Activated CD4-positive, alpha-beta T cell treated with anti-CD3 and anti-CD28 coated beads for 24 hours (primary cell): Measurements from ENCODE around the gene TMTC4.
"Not testable (repeated sequence)": the region's sequence is repeated elsewhere in the genome, so short reads cannot be mapped to it uniquely, and the experiment has no call there.

Experiments used
- DNase-seq, 2 donors: peaks; one replicate each; pipeline ENCODE4 v3.0.0-alpha.2; 2020; ENCODE audit warnings: low read depth in 2 of 2

Gene TMTC4

DNA sequence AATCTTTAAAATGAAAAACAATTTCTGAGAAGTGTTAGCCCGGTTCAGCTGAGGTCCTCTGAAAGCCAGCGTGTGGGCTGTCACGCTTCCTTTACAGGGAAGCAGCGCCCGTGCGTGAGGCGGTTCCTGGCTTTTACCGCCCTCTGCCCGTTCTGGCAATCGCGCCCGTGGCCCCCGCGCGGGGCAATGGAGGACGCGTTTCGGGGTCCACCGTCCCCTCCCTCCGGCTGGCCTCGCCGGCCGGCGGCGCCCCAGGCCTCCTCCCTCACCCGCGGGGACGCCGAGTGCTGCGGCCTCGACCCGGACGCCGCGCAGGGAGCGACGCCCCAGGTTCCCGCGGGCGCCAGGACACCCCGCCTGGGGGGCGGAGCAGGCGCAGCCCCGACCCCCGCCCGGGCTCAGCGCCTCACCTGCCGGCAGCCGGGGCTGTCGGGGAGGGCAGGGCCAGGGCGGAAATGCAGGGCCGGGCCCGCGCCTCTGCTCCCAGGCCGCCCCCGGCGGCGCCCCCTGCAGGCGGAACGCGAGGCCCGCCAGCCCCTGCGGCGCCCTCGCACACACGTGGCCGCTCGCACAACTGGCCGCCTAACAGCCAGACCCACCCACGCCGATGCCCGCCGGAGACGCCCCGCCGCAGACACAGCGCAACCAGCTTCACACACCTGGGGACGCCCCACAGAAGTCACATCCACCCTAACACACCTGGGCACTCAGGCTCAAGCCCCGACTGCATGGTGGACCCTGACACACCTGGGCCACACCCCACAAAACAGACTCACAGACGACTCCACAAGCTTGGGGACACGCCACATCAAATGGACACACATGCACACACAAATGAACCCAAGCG is 86.0 kb downstream of the TMTC4 start, which contains the start of gene GGACT:
GGACT (minus strand) TSS at position 459 of the 847 bp plus-strand sequence. CDS start 56,198 bp downstream, outside the sequence.
- DNase-seq, result peak; percentile 74 to 84

DNA sequence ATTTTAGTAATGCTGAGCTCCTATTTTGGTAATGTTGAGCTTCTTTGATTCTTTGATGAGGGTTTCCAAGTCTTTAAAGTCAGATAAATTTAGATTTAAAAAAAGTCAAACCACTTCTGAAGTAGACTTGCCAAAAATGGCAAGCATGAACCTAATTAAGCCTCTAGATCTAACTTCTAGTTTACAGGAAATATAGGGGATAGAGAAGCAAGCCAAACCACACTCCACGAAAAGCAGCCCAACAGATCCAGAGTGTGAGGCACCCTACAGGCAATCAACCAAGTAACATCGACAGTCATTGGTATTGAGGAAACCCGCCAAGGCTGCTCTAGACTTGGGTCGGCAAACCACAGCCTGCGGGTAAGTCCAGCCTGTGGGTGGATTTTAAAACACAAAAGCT is 89.7 kb downstream of the TMTC4 start:
- DNase-seq, result no peak

GRCh38 chr13:100581504-100581903 is 93.1 kb downstream of the TMTC4 start:
- DNase-seq, result no peak

GRCh38 chr13:100581030-100581429 is 93.6 kb downstream of the TMTC4 start:
- DNase-seq, result no peak

DNA sequence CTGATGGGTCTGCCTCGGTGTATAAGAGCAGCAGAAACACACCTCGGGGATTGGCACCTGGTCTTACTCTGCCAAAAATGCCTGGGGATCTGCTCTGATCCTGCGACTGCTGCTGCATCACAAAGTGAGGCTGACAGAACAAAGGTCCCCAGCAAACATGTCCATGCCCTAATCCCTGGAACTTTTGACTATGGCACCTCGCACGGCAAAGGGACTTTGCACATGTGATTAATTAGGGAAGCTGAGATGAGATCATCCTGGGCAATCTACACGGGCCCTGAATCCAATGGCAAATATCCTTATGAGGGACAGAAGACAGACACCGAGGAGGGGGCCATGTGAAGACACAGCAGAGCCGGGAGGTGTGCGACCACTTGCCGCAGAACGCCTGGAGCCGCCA is 94.5 kb downstream of the TMTC4 start:
- no peak for DNase-seq

- DNase-seq, result not testable (repeated sequence)
Measured at GRCh38 chr13:100577239-100577638, 97.4 kb downstream of the TMTC4 start.

DNA sequence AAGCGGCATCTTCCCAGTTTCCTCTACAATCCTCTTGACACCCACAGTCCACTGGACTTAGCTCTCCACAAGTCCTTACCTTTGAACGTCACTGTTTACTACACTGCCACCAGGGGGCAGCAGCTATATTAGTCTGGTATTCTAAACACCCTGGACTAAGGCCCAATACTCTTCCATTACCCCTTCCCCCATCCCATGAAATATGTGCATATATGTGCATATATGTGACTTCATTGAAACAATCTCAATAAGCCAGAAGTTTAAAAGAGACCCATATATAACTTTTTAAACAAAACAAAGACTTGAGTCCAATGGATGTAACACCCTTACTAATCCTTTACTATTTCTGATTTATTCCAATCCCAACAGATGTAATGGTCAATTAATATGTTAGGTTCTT is 101.5 kb downstream of the TMTC4 start:
- DNase-seq, result peak; percentile 66 to 69

- DNase-seq, result no peak
Measured at GRCh38 chr13:100566543-100566942, 108.1 kb downstream of the TMTC4 start.

GRCh38 chr13:100565286-100565685 is 109.3 kb downstream of the TMTC4 start:
- no peak for DNase-seq

DNA sequence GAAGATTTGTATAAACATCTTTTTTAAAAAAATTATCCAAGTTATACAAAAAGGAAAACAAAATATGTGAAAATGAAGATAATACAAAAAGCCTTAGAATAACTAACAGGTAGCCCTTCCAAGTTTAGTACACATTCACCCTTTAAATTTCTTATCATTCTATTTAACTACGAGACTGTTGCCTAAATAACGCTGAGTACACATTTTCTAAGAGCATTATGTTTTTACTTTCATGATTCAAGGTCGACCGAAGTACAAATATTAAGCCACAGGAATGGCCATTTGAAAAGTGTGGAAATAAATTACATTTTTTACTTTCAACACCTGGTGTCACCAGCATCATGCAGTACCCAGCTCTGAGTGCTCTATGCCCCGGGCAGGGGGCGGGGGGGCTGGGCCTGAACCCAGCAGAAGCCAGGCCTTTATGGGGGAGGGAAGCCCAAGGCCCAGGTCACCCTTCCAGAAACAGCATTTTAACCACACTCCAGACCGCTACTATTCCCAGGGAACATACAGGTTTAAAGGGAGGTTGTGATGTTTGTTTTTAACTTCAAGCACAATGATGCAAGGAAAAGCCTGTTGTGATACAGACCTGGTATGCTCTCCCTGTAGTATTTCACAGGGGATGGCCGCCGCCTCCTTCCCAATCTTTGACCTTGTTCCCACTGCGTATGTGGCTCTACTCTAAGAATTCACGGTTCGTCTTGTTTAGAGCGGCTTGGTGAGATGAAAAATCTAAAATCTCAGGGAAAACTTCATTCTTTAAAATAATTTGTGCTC is 110.0 kb downstream of the TMTC4 start:
- no peak for DNase-seq

GRCh38 chr13:100563779-100564178 is 110.8 kb downstream of the TMTC4 start:
- DNase-seq, result no peak

GRCh38 chr13:100561599-100562204 is 112.9 kb downstream of the TMTC4 start:
- DNase-seq, result no peak

- no peak for DNase-seq
Measured at GRCh38 chr13:100561158-100561499, 113.5 kb downstream of the TMTC4 start.

- no peak for DNase-seq
Measured at GRCh38 chr13:100560498-100561157, 114.0 kb downstream of the TMTC4 start.

DNA sequence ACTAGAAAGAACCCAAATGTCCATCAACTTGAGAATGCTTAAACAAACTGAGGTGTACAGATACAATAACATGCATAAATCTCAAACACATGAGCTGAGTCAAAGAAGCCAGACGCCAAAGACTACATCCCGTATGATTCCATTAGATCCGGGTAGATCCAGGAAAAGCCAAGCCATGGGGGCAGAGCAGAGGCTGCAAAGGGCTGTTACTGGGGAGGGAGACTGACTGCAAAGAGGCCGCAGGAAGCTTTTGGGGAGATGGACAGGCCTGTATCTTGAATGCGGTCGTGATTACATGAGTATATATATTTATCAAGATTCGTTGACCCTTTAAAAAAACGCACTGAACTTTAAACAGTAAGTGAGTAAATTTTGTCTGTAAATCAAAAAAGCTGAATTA is 114.7 kb downstream of the TMTC4 start:
- DNase-seq, result no peak
